IPS-18a (cell line): ENCODE results near the gene ADGRF5.

Source experiments
- H3K27ac ChIP-seq: one replicate; pipeline ENCODE4 v1.5.1; 2013; ENCODE audit warnings: low read length
- H3K27me3 ChIP-seq: one replicate; pipeline ENCODE4 v1.6.1; 2013; ENCODE audit warnings: mild to moderate bottlenecking, low read length; ENCODE audit not compliant: control insufficient read depth, insufficient read depth
- H3K36me3 ChIP-seq: one replicate; pipeline ENCODE4 v1.6.1; 2013; ENCODE audit warnings: low read depth, low read length; ENCODE audit not compliant: control insufficient read depth
- H3K4me1 ChIP-seq: one replicate; pipeline ENCODE4 v1.6.1; 2013; ENCODE audit warnings: low read depth, low read length; ENCODE audit not compliant: control insufficient read depth
- H3K4me3 ChIP-seq: one replicate; pipeline ENCODE4 v1.5.1; 2013; ENCODE audit warnings: low read length
- H3K9ac ChIP-seq: one replicate; pipeline ENCODE4 v1.6.1; 2013; ENCODE audit warnings: mild to moderate bottlenecking, low read length, moderate library complexity
- H3K9me3 ChIP-seq: one replicate; pipeline ENCODE4 v1.6.1; 2013; ENCODE audit warnings: low read depth, low read length; ENCODE audit not compliant: control insufficient read depth

The ADGRF5 gene

GRCh38 chr6:46949632-46950280 is 28.0 kb upstream of the ADGRF5 start:
- H3K36me3 ChIP-seq, result no peaks in the 10 kb centered on the region
- no peak overlapping the region for H3K9ac ChIP-seq
- H3K27ac ChIP-seq, result no peak overlapping the region
- no peak overlapping the region for H3K4me3 ChIP-seq
- H3K27me3 ChIP-seq, result no peaks in the 10 kb centered on the region
- H3K4me1 ChIP-seq, result no peaks in the 10 kb centered on the region
- no peaks in the 10 kb centered on the region for H3K9me3 ChIP-seq

- Histone ChIP-seq H3K9me3 (no peaks in the 10 kb centered on the region), H3K4me1 (no peaks in the 10 kb centered on the region), H3K9ac (no peak overlapping the region), H3K27ac (no peak overlapping the region), H3K36me3 (no peaks in the 10 kb centered on the region), H3K4me3 (no peak overlapping the region), H3K27me3 (no peaks in the 10 kb centered on the region)
Observed at GRCh38 chr6:46948699-46949098, 27.0 kb upstream of the ADGRF5 start.

DNA sequence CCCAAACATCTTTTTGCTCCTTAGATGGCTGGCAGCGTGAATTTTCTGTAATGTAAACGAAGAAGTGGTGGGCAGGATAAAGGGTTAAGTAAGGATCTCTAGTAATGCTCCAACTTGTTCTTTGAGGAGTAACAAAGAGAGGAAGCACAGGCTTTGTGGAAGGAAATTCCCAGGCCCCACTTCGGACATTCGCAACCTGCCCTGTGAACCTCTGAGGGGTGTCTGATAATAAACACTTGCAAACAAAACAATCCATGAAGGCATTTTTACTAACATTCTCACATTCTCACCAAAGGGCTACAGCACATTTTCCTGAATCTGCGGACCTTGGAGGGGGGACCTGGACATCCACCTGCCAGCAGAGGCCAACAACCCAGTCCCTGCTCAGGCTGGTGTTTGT is 25.8 kb upstream of the ADGRF5 start:
- Histone ChIP-seq H3K4me3 (no peak overlapping the region), H3K36me3 (no peaks in the 10 kb centered on the region), H3K9me3 (no peaks in the 10 kb centered on the region), H3K27me3 (no peaks in the 10 kb centered on the region), H3K27ac (no peak overlapping the region), H3K4me1 (no peaks in the 10 kb centered on the region), H3K9ac (no peak overlapping the region)

DNA sequence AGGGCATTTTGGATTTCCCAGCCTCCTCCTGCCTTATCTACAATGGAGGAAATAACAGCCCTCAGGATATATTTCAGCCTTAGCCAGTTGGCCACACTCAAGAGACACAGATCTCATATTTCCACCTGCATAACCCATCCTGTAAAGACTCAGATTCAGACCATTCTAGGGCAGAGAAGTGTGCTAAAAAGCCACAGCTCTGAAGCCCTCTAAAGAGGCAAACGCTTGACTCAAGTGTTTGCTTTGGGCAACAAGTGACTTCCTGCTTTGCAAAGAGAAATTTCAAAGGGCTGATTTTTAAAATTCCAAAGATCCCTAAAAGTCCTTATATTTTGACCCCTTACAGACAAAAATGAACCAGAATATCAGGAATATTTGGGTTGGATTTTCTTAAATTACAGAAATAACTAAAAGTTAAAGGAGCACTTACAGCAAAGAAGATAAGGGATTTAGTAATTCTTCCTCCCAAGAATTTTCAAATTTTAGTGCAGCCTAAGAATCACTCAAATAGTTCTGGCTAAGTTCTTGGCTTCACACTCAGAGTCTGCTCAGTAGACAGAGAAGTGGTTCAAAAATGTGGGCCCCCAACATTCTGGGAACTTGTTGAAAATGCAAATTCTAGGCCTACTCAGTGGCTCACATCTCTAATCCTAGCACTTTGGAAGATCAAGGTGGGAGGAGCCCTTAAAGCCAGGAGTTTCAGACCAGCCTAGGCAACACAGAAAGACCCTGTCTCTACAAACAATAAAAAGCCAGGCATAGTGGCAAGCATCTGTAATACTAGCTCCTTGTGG is 18.9 kb upstream of the ADGRF5 start:
- peaks cover 4% of the 10 kb centered on the region for H3K4me1 ChIP-seq
- H3K9ac ChIP-seq, result no peak overlapping the region
- H3K27ac ChIP-seq, result no peak overlapping the region
- H3K36me3 ChIP-seq, result no peaks in the 10 kb centered on the region
- no peaks in the 10 kb centered on the region for H3K9me3 ChIP-seq
- no peaks in the 10 kb centered on the region for H3K27me3 ChIP-seq
- no peak overlapping the region for H3K4me3 ChIP-seq

DNA sequence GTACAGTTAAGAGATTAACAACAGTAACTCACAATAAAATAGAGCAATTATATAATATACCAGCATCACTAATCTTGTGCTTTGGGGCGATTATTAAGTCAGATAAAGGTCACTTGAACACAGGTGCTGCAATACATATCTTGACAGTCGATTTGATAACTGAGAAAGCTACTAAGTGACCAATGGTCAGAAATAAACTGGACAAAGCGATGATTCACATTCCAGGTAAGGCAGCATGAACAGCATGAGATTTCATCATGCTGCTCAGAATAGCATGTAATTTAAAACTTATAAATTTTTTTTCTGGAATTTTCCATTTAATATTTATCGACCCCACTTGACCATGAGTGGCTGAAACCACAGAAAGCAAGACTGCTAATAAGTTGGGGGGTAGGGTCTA is 15.9 kb upstream of the ADGRF5 start:
- Histone ChIP-seq H3K4me3 (no peak overlapping the region), H3K27me3 (no peaks in the 10 kb centered on the region), H3K4me1 (peaks cover 8% of the 10 kb centered on the region), H3K9me3 (no peaks in the 10 kb centered on the region), H3K27ac (no peak overlapping the region), H3K9ac (no peak overlapping the region), H3K36me3 (no peaks in the 10 kb centered on the region)

- Histone ChIP-seq H3K4me1 (peaks cover 8% of the 10 kb centered on the region), H3K27me3 (no peaks in the 10 kb centered on the region), H3K9me3 (no peaks in the 10 kb centered on the region), H3K36me3 (no peaks in the 10 kb centered on the region), H3K9ac (no peak overlapping the region), H3K27ac (no peak overlapping the region), H3K4me3 (no peak overlapping the region)
Observed at GRCh38 chr6:46935687-46936086, 13.9 kb upstream of the ADGRF5 start.

GRCh38 chr6:46933751-46934150 is 12.0 kb upstream of the ADGRF5 start:
- no peaks in the 10 kb centered on the region for H3K9me3 ChIP-seq
- peaks cover 8% of the 10 kb centered on the region for H3K4me1 ChIP-seq
- H3K36me3 ChIP-seq, result no peaks in the 10 kb centered on the region
- H3K9ac ChIP-seq, result no peak overlapping the region
- no peak overlapping the region for H3K27ac ChIP-seq
- no peak overlapping the region for H3K4me3 ChIP-seq
- no peaks in the 10 kb centered on the region for H3K27me3 ChIP-seq

DNA sequence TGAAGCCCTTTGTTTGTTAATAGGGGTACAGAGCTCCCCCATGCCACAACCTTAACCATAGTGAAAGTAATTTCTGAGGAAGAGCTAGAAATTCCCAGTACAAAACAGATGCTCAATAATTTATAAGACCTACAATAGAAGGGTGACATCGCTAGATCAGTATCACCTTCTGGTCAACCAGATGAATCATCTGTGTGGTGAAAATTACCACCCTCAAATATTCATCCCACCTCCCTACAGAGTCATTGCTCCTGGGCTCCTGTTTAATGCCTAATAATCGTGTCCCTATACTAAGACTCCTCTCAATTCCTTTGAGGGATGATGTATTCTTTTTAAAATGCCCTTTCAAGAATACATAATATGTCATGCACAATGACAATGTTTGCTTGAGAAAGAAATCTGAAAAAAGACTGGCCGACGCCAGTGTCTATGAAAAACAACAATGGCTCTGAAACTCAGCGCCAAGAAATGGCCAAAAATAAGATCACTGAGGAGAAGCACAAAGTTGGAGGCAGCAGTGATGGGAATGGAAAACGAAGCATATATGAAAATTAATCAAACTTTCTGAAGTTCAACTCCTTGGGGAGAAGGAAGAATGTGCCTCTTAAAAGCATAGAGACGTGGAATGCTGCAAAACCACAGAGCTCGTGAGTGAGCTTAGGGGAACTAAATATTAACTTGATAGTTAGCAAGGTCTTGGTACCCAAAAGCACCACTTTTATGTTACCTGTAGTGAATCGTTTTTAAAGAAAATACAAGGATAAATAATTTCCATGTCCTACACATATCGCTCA is 11.0 kb upstream of the ADGRF5 start:
- H3K9ac ChIP-seq, result no peak overlapping the region
- H3K27me3 ChIP-seq, result no peaks in the 10 kb centered on the region
- no peak overlapping the region for H3K27ac ChIP-seq
- no peaks in the 10 kb centered on the region for H3K36me3 ChIP-seq
- no peaks in the 10 kb centered on the region for H3K9me3 ChIP-seq
- H3K4me3 ChIP-seq, result no peak overlapping the region
- H3K4me1 ChIP-seq, result peaks cover 8% of the 10 kb centered on the region

DNA sequence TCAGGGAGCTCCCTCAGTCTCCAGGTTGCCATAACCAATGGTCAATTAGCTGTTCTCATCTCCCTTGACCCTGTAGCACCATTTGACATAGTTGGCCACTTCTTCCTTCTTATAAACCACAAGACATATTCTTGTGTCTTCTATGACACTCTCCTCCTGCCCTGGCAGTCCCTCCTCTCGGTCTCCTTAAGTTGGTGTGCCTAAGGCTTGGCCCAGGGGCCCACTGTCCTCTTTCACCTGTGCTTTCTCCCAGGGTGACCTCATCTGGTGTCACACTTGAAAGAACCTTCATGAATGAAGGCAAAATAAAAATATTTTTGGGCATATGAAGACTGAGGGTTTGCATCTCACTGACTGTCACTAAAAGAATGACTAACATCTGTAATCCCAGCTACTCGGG is 9.7 kb upstream of the ADGRF5 start:
- Histone ChIP-seq H3K36me3 (no peaks in the 10 kb centered on the region), H3K9ac (no peak overlapping the region), H3K9me3 (no peaks in the 10 kb centered on the region), H3K27ac (no peak overlapping the region), H3K4me3 (no peak overlapping the region), H3K4me1 (peaks cover 8% of the 10 kb centered on the region), H3K27me3 (no peaks in the 10 kb centered on the region)

DNA sequence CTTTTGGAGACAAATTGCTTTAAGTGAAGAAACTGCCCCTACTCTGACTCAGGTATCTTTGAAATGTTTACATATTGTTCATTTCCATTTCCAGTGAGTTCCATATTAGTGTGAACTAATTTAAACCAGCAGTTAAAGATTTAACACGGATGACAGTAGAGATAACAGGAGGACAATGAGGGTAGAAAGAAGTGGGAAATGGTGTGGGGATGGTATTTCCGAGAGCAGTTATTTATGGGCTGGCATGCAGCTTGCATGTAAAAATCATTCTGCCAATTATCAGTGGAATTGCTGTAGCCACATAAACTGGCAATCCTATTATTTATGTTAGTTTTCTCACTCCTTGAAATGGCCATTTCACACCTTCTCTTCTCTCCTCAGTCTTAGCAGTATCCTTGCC is 8.6 kb upstream of the ADGRF5 start:
- Histone ChIP-seq H3K36me3 (no peaks in the 10 kb centered on the region), H3K4me1 (peaks cover under 1% of the 10 kb centered on the region), H3K9ac (no peak overlapping the region), H3K4me3 (no peak overlapping the region), H3K9me3 (no peaks in the 10 kb centered on the region), H3K27me3 (no peaks in the 10 kb centered on the region), H3K27ac (no peak overlapping the region)

- H3K9ac ChIP-seq, result no peak overlapping the region
- H3K36me3 ChIP-seq, result no peaks in the 10 kb centered on the region
- H3K27ac ChIP-seq, result no peak overlapping the region
- H3K4me1 ChIP-seq, result no peaks in the 10 kb centered on the region
- no peak overlapping the region for H3K4me3 ChIP-seq
- no peaks in the 10 kb centered on the region for H3K27me3 ChIP-seq
- no peaks in the 10 kb centered on the region for H3K9me3 ChIP-seq
Observed at GRCh38 chr6:46927066-46927465, 5.3 kb upstream of the ADGRF5 start.
